Neural cell (in vitro differentiated cells): ENCODE measurements around the gene NGLY1. TPM values are rescaled to one million over a fixed set of nuclear protein-coding genes. Genes with fewer than 3 reads are reported as not detected.

ENCODE experiments used
- H2AFZ ChIP-seq: fragments of 200-600, 300-800 bp; sonication (generic), shearing (Covaris generic); 2 replicates; pipeline ENCODE4 v1.6.0; 2014; ENCODE audit warnings: low read depth, mild to moderate bottlenecking, antibody characterized with exemption, low read length, moderate library complexity
- H3F3A ChIP-seq: fragments of 200-600 bp; shearing (Covaris generic); 2 replicates; pipeline ENCODE4 v1.6.1; 2016; ENCODE audit warnings: mild to moderate bottlenecking, moderate library complexity, mixed read lengths, antibody characterized with exemption, low read length; ENCODE audit not compliant: insufficient read depth, poor library complexity, severe bottlenecking
- H3K27ac ChIP-seq: fragments of 200-600, 300-800 bp; sonication (generic), shearing (Covaris generic); 2 replicates; pipeline ENCODE4 v1.5.1; 2014; ENCODE audit warnings: mild to moderate bottlenecking, low read length, moderate library complexity
- H3K27me3 ChIP-seq: fragments of 300-800, 200-600 bp; sonication (generic), shearing (Covaris generic); 2 replicates; pipeline ENCODE4 v1.6.0; 2014; ENCODE audit warnings: mild to moderate bottlenecking, low read depth, low read length, moderate library complexity; ENCODE audit not compliant: insufficient read depth
- H3K36me3 ChIP-seq: fragments of 300-800, 200-600 bp; sonication (generic), shearing (Covaris generic); 2 replicates; pipeline ENCODE4 v1.5.1; 2014; ENCODE audit warnings: mild to moderate bottlenecking, antibody characterized with exemption, low read length, moderate library complexity; ENCODE audit not compliant: insufficient read depth
- H3K4me2 ChIP-seq: fragments of 300-800, 200-600 bp; sonication (generic), shearing (Covaris generic); 2 replicates; pipeline ENCODE4 v1.6.0; 2014; ENCODE audit warnings: mild to moderate bottlenecking, low read length
- H3K4me3 ChIP-seq: fragments of 300-800, 200-600 bp; sonication (generic), shearing (Covaris generic); 2 replicates; pipeline ENCODE4 v1.5.1; 2014; ENCODE audit warnings: mild to moderate bottlenecking, low read length, moderate library complexity
- H3K79me2 ChIP-seq: fragments of 200-600 bp; shearing (Covaris generic); replicated peaks from 2 replicates; pipeline ENCODE4 v1.6.0; 2014; ENCODE audit warnings: mild to moderate bottlenecking, low read length, moderate library complexity; ENCODE audit not compliant: insufficient read depth
- H3K9ac ChIP-seq: fragments of 300-800, 200-600 bp; sonication (generic), shearing (Covaris generic); 2 replicates; pipeline ENCODE4 v1.6.1; 2016; ENCODE audit warnings: mild to moderate bottlenecking, low read length, mixed read lengths
- H3K9me2 ChIP-seq: fragments of 200-600 bp; shearing (Covaris generic); 2 replicates; pipeline ENCODE4 v1.6.1; 2016; ENCODE audit warnings: mild to moderate bottlenecking, low read length, mixed read lengths; ENCODE audit not compliant: insufficient read depth
- H3K9me3 ChIP-seq: fragments of 200-600, 300-800 bp; sonication (generic), shearing (Covaris generic); 2 replicates; pipeline ENCODE4 v1.6.1; 2016; ENCODE audit warnings: mild to moderate bottlenecking, mixed run types, low read length, moderate library complexity, mixed read lengths
- H4K20me1 ChIP-seq: fragments of 200-600 bp; shearing (Covaris generic); 2 replicates; pipeline ENCODE4 v1.6.1; 2016; ENCODE audit warnings: mild to moderate bottlenecking, mixed run types; ENCODE audit not compliant: insufficient read depth
- EP300 ChIP-seq: fragments of 450-650 bp; conservative IDR thresholded peaks from 2 replicates; pipeline ENCODE4 v1.6.1; 2014; ENCODE audit warnings: antibody characterized with exemption, mild to moderate bottlenecking, moderate library complexity; ENCODE audit not compliant: poor library complexity, severe bottlenecking
- EZH2 ChIP-seq: fragments of 200-600, 300-800 bp; shearing (Covaris generic), sonication (generic); IDR thresholded peaks from 2 replicates; pipeline ENCODE4 v1.6.1; 2014; ENCODE audit warnings: antibody characterized with exemption, low read length, borderline replicate concordance, mild to moderate bottlenecking; ENCODE audit not compliant: insufficient read depth, poor library complexity, severe bottlenecking
- MXI1 ChIP-seq: fragments of 450-650 bp; conservative IDR thresholded peaks from 2 replicates; pipeline ENCODE4 v1.6.1; 2014; ENCODE audit warnings: antibody characterized with exemption, mild to moderate bottlenecking; ENCODE audit not compliant: poor library complexity, severe bottlenecking
- POLR2AphosphoS5 ChIP-seq: IDR thresholded peaks from 2 replicates; pipeline ENCODE4 v1.6.1; 2012
- RAD21 ChIP-seq: fragments of 450-650 bp; conservative IDR thresholded peaks from 2 replicates; pipeline ENCODE4 v1.6.1; 2014; ENCODE audit warnings: antibody characterized with exemption, mild to moderate bottlenecking, moderate library complexity
- SMC3 ChIP-seq: fragments of 450-650 bp; conservative IDR thresholded peaks from 2 replicates; pipeline ENCODE4 v1.6.1; 2014; ENCODE audit warnings: antibody characterized with exemption, mild to moderate bottlenecking, moderate library complexity; ENCODE audit not compliant: poor library complexity
- TAF1 ChIP-seq: IDR thresholded peaks from 2 replicates; pipeline ENCODE4 v1.6.1; 2012; ENCODE audit warnings: low read depth
- polyA plus RNA-seq: library from polyadenylated mRNA; depleted of rRNA; stranded (reverse); fragments of >200 nt; gene quantifications from 2 replicates; pipeline ENCODE4 v1.2.3, GENCODE V29; 2014
- TF ChIP-seq, protein P1 (sequence below): fragments of 450-650 bp; IDR thresholded peaks from 2 replicates; pipeline ENCODE4 v1.5.1; 2014; ENCODE audit warnings: antibody characterized with exemption, mild to moderate bottlenecking, moderate library complexity; ENCODE audit not compliant: poor library complexity, severe bottlenecking
- TF ChIP-seq, protein P2 (sequence below): IDR thresholded peaks from 2 replicates; pipeline ENCODE4 v1.6.1; 2012; ENCODE audit warnings: borderline replicate concordance

The NGLY1 gene
- polyA plus RNA-seq, 1 donor from 2014 or later, result 22.0 TPM

DNA sequence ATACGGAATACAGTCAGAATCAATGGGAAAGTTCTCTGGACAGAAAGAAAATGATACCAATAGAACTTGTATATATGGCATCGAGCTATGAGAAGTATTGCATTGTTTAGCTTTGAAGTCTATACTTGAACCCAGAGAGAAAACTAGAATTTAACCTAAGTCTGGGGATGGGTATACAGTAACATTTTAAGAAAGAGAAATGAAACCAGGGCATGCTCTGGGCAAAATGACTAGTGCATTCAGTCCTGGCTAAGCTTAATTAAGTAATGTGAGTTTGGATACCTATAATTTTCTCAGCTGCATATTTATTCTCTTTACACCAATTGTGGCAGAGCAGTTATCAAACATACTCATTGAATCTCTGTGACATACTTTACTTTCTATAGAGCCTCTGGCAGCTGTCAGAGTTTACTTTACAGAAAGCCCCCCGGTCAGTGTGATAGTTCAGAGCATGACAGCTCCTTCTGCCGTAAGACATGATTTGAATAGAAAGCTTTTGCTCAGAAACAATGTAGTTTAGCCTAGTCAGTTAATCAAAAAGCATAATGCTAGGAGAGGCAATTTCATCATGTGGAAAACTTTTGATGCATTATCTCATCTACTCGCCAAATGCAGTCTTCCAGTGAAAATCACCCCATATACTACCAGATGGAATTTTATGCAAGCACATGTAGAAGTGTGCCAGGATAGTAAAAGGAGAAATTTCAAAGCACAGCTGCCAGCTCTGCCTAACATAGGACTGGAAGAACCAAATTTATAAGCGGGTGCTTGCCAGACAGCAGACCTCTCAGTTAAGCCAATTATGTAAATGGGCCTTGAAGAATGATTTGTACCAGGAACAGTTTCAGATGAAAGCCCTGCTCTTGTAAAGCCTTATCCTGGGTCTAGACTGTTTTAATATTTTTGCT is 47.4 kb upstream of the NGLY1 start:
- H3K9me3 ChIP-seq, result no peaks in the 10 kb centered on the region
- peaks cover 7% of the 10 kb centered on the region for H3F3A ChIP-seq
- H3K4me3 ChIP-seq, result peak overlapping the region; percentile 49
- H3K4me2 ChIP-seq, result peak overlapping the region; percentile 69
- TF ChIP-seq EP300 (peak; percentile 92), RAD21 (no peak), POLR2AphosphoS5 (peak; percentile 56), SMC3 (no peak), MXI1 (no peak), TAF1 (no peak), EZH2 (no peak)
- TF ChIP-seq, protein P1, sequence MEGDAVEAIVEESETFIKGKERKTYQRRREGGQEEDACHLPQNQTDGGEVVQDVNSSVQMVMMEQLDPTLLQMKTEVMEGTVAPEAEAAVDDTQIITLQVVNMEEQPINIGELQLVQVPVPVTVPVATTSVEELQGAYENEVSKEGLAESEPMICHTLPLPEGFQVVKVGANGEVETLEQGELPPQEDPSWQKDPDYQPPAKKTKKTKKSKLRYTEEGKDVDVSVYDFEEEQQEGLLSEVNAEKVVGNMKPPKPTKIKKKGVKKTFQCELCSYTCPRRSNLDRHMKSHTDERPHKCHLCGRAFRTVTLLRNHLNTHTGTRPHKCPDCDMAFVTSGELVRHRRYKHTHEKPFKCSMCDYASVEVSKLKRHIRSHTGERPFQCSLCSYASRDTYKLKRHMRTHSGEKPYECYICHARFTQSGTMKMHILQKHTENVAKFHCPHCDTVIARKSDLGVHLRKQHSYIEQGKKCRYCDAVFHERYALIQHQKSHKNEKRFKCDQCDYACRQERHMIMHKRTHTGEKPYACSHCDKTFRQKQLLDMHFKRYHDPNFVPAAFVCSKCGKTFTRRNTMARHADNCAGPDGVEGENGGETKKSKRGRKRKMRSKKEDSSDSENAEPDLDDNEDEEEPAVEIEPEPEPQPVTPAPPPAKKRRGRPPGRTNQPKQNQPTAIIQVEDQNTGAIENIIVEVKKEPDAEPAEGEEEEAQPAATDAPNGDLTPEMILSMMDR, result no peak
- H3K27me3 ChIP-seq, result no peaks in the 10 kb centered on the region
- no peaks in the 10 kb centered on the region for H3K9me2 ChIP-seq
- H2AFZ ChIP-seq, result no peak overlapping the region
- H3K9ac ChIP-seq, result peak overlapping the region; percentile 5
- no peaks in the 10 kb centered on the region for H3K79me2 ChIP-seq
- no peaks in the 10 kb centered on the region for H3K36me3 ChIP-seq
- no peaks in the 10 kb centered on the region for H4K20me1 ChIP-seq
- peak overlapping the region; percentile 53 for H3K27ac ChIP-seq

DNA sequence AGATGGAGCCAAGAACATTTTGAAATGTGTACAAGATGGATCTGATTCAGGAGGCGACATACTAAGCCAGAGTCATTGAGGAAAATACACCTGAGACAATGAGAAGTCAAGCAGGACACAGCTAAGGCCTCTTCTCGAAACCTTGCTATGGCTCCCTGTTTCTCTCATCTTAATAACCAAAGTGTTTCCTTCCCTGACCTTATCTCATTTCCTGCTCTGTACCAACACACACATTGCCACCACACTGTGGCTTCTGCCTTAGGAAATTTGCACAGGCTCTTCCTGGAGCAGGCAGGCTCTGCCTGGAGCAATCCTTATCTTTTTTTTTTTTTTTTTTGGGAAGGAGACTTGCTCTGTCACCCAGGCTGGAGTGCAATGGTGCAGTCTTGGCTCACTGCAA is 43.3 kb upstream of the NGLY1 start:
- Histone ChIP-seq H3K4me2 (no peak overlapping the region), H3K4me3 (no peak overlapping the region), H3F3A (peaks cover 7% of the 10 kb centered on the region), H3K9me3 (no peaks in the 10 kb centered on the region), H3K36me3 (no peaks in the 10 kb centered on the region), H3K27ac (no peak overlapping the region), H3K27me3 (no peaks in the 10 kb centered on the region), H4K20me1 (no peaks in the 10 kb centered on the region), H3K9ac (no peak overlapping the region), H3K79me2 (no peaks in the 10 kb centered on the region), H2AFZ (no peak overlapping the region), H3K9me2 (no peaks in the 10 kb centered on the region)
- TF ChIP-seq SMC3, result no peak
- no peak for TF ChIP-seq RAD21
- TF ChIP-seq, protein P1, result no peak
- no peak for TF ChIP-seq TAF1
- no peak for TF ChIP-seq POLR2AphosphoS5
- TF ChIP-seq EZH2, result no peak
- TF ChIP-seq MXI1, result no peak
- no peak for TF ChIP-seq EP300
- TF ChIP-seq, protein P2, sequence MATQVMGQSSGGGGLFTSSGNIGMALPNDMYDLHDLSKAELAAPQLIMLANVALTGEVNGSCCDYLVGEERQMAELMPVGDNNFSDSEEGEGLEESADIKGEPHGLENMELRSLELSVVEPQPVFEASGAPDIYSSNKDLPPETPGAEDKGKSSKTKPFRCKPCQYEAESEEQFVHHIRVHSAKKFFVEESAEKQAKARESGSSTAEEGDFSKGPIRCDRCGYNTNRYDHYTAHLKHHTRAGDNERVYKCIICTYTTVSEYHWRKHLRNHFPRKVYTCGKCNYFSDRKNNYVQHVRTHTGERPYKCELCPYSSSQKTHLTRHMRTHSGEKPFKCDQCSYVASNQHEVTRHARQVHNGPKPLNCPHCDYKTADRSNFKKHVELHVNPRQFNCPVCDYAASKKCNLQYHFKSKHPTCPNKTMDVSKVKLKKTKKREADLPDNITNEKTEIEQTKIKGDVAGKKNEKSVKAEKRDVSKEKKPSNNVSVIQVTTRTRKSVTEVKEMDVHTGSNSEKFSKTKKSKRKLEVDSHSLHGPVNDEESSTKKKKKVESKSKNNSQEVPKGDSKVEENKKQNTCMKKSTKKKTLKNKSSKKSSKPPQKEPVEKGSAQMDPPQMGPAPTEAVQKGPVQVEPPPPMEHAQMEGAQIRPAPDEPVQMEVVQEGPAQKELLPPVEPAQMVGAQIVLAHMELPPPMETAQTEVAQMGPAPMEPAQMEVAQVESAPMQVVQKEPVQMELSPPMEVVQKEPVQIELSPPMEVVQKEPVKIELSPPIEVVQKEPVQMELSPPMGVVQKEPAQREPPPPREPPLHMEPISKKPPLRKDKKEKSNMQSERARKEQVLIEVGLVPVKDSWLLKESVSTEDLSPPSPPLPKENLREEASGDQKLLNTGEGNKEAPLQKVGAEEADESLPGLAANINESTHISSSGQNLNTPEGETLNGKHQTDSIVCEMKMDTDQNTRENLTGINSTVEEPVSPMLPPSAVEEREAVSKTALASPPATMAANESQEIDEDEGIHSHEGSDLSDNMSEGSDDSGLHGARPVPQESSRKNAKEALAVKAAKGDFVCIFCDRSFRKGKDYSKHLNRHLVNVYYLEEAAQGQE, result no peak
